Measurements from ENCODE around the gene SESTD1. TPM values are rescaled to one million over a fixed set of nuclear protein-coding genes. Genes with fewer than 3 reads are reported as not detected.
A peak's percentile ranks its signal among the peaks of the same experiment; 100 is the strongest.

The SESTD1 gene
- total and polyA plus RNA-seq, 2 of the 13 experiments (the other 11 are each of a cell fraction or from before 2014, with no cell fraction given): 74.4 to 101 TPM

DNA sequence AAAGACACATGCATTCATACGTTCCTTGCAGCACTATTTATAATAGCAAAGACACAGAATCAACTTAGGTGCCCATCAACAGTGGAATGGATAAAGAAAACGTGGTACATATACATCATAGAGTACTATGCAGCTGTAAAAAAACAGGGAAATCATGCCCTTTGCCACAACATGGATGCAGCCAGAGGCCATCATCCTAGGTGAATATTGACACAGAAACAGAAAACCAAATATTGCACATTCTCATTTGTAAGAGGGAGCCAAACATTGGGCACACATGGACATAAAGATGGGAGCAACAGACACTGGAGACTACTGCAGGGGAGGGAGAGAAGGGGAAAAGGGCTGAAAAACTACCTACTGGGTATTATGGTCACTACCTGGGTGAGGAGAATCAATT is 73.5 kb downstream of the SESTD1 start (continued):
- TF ChIP-seq, protein P1, sequence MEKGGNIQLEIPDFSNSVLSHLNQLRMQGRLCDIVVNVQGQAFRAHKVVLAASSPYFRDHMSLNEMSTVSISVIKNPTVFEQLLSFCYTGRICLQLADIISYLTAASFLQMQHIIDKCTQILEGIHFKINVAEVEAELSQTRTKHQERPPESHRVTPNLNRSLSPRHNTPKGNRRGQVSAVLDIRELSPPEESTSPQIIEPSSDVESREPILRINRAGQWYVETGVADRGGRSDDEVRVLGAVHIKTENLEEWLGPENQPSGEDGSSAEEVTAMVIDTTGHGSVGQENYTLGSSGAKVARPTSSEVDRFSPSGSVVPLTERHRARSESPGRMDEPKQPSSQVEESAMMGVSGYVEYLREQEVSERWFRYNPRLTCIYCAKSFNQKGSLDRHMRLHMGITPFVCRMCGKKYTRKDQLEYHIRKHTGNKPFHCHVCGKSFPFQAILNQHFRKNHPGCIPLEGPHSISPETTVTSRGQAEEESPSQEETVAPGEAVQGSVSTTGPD (CRISPR knock-in tag; IDR thresholded peaks at IDR 0.05): no peak
- TF ChIP-seq ZSCAN29 (CRISPR knock-in tag; conservative IDR thresholded peaks at IDR 0.05): no peak
- TF ChIP-seq ZNF138 (CRISPR knock-in tag; IDR thresholded peaks at IDR 0.05; ENCODE audit: low read depth): no peak
- TF ChIP-seq, protein P2, sequence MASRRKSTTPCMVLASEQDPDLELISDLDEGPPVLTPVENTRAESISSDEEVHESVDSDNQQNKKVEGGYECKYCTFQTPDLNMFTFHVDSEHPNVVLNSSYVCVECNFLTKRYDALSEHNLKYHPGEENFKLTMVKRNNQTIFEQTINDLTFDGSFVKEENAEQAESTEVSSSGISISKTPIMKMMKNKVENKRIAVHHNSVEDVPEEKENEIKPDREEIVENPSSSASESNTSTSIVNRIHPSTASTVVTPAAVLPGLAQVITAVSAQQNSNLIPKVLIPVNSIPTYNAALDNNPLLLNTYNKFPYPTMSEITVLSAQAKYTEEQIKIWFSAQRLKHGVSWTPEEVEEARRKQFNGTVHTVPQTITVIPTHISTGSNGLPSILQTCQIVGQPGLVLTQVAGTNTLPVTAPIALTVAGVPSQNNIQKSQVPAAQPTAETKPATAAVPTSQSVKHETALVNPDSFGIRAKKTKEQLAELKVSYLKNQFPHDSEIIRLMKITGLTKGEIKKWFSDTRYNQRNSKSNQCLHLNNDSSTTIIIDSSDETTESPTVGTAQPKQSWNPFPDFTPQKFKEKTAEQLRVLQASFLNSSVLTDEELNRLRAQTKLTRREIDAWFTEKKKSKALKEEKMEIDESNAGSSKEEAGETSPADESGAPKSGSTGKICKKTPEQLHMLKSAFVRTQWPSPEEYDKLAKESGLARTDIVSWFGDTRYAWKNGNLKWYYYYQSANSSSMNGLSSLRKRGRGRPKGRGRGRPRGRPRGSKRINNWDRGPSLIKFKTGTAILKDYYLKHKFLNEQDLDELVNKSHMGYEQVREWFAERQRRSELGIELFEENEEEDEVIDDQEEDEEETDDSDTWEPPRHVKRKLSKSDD (CRISPR knock-in tag; IDR thresholded peaks at IDR 0.05; ENCODE audit: low read depth): no peak
- TF ChIP-seq RAD51 (IDR thresholded peaks at IDR 0.05; ENCODE audit: borderline replicate concordance): no peak
- TF ChIP-seq ZFX (CRISPR knock-in tag; IDR thresholded peaks at IDR 0.05; ENCODE audit: low read depth): no peak
- TF ChIP-seq MXD3 (CRISPR knock-in tag; IDR thresholded peaks at IDR 0.05): no peak
- TF ChIP-seq, protein P3, sequence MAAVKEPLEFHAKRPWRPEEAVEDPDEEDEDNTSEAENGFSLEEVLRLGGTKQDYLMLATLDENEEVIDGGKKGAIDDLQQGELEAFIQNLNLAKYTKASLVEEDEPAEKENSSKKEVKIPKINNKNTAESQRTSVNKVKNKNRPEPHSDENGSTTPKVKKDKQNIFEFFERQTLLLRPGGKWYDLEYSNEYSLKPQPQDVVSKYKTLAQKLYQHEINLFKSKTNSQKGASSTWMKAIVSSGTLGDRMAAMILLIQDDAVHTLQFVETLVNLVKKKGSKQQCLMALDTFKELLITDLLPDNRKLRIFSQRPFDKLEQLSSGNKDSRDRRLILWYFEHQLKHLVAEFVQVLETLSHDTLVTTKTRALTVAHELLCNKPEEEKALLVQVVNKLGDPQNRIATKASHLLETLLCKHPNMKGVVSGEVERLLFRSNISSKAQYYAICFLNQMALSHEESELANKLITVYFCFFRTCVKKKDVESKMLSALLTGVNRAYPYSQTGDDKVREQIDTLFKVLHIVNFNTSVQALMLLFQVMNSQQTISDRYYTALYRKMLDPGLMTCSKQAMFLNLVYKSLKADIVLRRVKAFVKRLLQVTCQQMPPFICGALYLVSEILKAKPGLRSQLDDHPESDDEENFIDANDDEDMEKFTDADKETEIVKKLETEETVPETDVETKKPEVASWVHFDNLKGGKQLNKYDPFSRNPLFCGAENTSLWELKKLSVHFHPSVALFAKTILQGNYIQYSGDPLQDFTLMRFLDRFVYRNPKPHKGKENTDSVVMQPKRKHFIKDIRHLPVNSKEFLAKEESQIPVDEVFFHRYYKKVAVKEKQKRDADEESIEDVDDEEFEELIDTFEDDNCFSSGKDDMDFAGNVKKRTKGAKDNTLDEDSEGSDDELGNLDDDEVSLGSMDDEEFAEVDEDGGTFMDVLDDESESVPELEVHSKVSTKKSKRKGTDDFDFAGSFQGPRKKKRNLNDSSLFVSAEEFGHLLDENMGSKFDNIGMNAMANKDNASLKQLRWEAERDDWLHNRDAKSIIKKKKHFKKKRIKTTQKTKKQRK (IDR thresholded peaks at IDR 0.05; ENCODE audit: low read length): no peak
- TF ChIP-seq, protein P4, sequence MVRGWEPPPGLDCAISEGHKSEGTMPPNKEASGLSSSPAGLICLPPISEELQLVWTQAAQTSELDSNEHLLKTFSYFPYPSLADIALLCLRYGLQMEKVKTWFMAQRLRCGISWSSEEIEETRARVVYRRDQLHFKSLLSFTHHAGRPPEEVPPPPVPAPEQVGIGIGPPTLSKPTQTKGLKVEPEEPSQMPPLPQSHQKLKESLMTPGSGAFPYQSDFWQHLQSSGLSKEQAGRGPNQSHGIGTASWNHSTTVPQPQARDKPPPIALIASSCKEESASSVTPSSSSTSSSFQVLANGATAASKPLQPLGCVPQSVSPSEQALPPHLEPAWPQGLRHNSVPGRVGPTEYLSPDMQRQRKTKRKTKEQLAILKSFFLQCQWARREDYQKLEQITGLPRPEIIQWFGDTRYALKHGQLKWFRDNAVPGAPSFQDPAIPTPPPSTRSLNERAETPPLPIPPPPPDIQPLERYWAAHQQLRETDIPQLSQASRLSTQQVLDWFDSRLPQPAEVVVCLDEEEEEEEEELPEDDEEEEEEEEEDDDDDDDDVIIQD (CRISPR knock-in tag; IDR thresholded peaks at IDR 0.05; ENCODE audit: low read depth): peak; percentile 94
- TF ChIP-seq SKI (IDR thresholded peaks at IDR 0.05; ENCODE audit: partially characterized antibody): no peak
- TF ChIP-seq YY1 (IDR thresholded peaks at IDR 0.05; ENCODE audit: insufficient read depth, insufficient replicate concordance, low read depth, low read length): peak; percentile 34
- TF ChIP-seq, protein P5, sequence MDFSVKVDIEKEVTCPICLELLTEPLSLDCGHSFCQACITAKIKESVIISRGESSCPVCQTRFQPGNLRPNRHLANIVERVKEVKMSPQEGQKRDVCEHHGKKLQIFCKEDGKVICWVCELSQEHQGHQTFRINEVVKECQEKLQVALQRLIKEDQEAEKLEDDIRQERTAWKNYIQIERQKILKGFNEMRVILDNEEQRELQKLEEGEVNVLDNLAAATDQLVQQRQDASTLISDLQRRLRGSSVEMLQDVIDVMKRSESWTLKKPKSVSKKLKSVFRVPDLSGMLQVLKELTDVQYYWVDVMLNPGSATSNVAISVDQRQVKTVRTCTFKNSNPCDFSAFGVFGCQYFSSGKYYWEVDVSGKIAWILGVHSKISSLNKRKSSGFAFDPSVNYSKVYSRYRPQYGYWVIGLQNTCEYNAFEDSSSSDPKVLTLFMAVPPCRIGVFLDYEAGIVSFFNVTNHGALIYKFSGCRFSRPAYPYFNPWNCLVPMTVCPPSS (IDR thresholded peaks at IDR 0.05): no peak
- TF ChIP-seq SP5 (CRISPR knock-in tag; IDR thresholded peaks at IDR 0.05; ENCODE audit: borderline replicate concordance, low read depth): no peak
- no peak for TF ChIP-seq HNF4G (IDR thresholded peaks at IDR 0.05; ENCODE audit: borderline replicate concordance, low read depth, low read length)
- no peak for TF ChIP-seq HNF4G (CRISPR knock-in tag; IDR thresholded peaks at IDR 0.05; ENCODE audit: borderline replicate concordance, low read depth)
- no peak for TF ChIP-seq MNT (IDR thresholded peaks at IDR 0.05)
- no peak for TF ChIP-seq TCF7 (IDR thresholded peaks at IDR 0.05; ENCODE audit: low read depth)
- no peak for TF ChIP-seq KDM4B (CRISPR knock-in tag; IDR thresholded peaks at IDR 0.05)

Measured in HepG2 (cell line).